DND-41 (cell line): Measurements from ENCODE around the gene EFNA3.

Experiments used
- CTCF ChIP-seq: IDR thresholded peaks from 2 replicates; pipeline ENCODE4 v1.5.1; 2012; ENCODE audit warnings: borderline replicate concordance, low read length, moderate library complexity, mild to moderate bottlenecking; ENCODE audit not compliant: poor library complexity, severe bottlenecking; ENCODE audit errors: extremely low read depth
- EZH2 ChIP-seq: IDR thresholded peaks from 3 replicates; pipeline ENCODE4 v1.6.1; 2012; ENCODE audit warnings: borderline replicate concordance, low read depth, mild to moderate bottlenecking, moderate library complexity, low read length, inconsistent platforms; ENCODE audit not compliant: severe bottlenecking

- TF ChIP-seq CTCF, result no peak
- no peak for TF ChIP-seq EZH2
Measured at GRCh38 chr1:155134322-155134721, 55.7 kb downstream of the EFNA3 start.
